ENCODE measurements around the gene FLVCR2.

FLVCR2 gene

DNA sequence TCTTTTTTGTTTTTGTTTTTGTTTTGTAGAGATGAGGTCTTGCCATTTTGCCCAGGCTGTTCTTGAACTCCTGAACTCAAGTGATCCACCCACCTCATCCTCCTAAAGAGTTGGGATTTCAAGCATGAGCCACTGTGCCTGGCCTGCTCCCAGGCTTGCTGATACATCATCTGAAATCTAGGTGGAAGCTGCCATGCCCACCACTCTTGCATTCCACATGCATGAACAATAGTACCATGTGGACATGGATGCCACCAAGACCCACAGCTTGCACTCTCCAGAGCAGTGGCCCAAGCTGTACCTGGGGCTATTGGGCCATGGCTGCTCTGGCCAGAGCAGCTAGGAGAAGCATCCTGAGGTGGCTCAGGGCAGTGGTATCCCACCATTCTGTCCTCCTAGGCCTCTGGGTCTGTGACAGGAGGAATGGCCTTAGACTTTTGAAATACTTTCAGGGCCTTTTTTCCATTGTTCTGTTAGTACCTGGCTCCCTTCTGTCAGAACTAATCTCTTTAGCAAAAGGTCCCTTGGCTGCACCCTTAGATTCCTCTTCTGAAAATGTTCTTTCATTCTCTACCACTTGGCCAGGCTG is 13.7 kb downstream of the FLVCR2 start:
- TF ChIP-seq, protein P1, sequence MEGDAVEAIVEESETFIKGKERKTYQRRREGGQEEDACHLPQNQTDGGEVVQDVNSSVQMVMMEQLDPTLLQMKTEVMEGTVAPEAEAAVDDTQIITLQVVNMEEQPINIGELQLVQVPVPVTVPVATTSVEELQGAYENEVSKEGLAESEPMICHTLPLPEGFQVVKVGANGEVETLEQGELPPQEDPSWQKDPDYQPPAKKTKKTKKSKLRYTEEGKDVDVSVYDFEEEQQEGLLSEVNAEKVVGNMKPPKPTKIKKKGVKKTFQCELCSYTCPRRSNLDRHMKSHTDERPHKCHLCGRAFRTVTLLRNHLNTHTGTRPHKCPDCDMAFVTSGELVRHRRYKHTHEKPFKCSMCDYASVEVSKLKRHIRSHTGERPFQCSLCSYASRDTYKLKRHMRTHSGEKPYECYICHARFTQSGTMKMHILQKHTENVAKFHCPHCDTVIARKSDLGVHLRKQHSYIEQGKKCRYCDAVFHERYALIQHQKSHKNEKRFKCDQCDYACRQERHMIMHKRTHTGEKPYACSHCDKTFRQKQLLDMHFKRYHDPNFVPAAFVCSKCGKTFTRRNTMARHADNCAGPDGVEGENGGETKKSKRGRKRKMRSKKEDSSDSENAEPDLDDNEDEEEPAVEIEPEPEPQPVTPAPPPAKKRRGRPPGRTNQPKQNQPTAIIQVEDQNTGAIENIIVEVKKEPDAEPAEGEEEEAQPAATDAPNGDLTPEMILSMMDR (IDR thresholded peaks at IDR 0.05): no peak

DNA sequence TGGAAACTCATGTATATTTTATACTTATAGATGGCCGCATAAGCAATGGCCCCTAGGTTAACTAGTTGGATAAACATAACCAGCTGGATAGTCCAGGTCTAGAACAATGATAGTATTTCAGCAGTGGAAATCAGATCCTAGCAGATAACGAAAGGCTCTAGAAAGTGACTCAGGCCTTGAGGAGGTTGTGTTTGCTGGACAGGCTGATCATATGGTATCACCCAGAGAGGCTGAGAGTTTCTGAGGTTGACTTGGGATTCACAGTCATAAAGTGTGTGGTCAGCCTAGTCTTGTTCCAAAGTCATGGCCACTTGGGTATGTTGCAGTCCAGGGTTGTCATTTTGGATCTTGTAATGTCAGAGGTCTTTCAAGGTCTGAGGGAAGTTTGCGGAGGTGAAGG is 16.8 kb downstream of the FLVCR2 start:
- TF ChIP-seq, protein P1 (IDR thresholded peaks at IDR 0.05): no peak

DNA sequence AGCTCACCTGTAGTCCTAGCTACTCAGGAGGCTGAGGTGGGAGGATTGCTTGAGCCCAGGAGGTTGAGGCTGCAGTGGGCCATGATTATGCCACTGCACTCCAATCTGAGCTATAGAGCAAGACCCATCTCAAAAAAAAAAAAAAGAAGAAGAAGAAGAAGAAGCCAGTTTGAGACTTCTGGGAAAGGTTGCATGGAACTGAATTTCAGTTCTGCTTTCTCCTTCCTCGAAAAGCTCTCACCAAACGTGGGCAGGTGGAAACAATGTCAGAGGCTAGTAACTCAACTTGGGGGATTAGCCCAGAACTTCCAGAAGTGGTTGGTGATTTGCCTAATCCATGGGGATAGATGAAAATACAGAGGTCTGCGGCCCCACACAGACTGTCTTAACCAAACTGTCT is 18.7 kb downstream of the FLVCR2 start:
- TF ChIP-seq, protein P1 (IDR thresholded peaks at IDR 0.05): no peak

DNA sequence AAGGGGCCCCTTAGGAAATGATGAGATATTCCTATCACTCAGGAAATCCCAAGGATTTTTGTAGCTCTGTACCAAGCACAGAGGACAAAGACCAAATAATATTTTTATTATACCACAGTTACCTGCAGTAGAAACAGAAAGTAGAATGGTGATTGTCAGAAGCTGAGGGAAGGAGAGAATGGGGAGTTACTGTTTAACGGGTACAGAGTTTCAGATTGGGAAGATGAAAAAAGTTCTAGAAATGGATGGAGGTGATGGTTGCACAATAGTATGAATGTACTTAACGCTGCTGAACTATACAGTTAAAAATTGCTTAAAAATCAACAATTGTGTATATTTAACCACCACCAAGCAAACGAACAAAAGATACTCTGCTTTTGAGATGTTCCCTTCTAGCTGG is 24.1 kb downstream of the FLVCR2 start:
- TF ChIP-seq, protein P1 (IDR thresholded peaks at IDR 0.05): no peak

DNA sequence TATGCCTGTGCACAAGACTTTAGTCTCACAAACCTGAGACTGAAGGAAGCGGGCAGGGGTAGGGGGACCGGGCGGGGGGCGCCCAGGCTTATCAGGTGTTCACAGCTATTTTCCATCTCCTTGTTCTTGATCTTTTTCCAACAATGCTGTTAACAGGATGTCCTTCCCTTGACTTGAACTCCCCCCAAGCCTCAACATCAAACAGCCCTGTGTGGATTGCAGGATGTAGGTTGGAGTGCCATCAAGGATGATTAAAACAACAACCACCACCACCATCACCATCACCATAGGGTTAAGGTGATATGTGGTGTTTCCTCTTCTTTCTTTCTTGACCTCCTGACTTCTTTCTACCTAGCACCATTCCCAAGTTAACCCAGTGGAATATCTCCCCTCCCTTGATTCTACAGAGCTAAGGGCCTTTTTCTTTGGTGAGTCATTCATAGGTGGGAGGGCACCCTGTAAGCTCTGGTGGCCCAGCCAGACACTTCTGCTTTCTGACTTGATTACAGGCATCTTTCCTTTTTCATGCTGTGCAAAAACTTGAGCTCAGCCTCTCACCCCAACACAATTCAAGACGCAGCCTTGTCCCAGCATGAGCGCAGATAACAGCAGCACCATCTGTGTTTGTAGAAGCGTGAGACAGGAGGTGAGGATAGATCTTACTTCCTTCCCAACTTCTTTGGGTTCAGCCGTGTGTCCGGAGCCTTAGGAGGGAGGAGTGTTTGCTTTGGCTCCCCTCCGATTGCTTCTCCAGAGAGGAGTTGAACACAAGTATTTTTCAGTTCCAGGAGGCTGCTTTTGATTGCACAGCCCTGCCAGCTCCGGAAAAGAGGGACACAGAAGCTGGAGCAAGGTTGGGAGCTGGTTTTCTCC is 26.8 kb downstream of the FLVCR2 start:
- TF ChIP-seq, protein P1 (IDR thresholded peaks at IDR 0.05): no peak

DNA sequence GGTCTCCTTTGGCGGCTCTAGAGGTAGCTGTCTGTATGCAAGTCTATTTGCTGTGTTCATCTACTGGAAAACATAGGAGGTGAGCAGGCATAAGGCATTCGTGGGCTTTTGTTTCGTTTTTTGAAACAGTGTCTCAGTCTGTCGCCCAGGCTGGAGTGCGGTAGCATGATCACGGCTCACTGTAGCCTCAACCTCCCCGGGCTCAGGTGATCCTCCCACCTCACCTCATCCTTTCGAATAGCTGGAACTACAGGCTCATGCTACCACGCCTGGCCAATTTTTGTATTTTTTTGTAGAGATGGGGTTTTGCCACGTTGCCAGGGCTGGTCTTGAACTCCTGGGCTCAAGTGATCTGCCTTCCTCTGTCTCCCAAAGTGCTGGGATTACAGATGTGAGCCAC is 27.5 kb downstream of the FLVCR2 start:
- TF ChIP-seq, protein P1 (IDR thresholded peaks at IDR 0.05): no peak

DNA sequence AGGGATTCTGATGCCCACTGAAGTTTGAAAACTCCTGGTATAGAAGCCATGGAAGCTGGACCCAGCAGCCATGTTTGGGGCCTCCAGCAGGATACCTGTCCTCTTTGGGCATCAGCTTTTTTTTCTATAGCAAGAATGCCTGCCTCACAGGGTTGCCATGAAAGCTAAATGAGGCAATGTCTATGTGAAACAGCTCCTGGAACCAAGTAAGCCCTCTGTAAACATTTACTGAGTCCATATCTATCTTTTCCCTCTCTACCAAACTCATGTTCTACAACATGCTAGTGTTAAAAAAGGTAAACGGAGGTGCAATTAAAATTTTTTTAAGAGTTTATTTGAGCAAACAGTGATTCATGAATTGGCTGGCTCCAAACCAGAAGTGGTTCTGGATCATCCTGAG is 28.6 kb downstream of the FLVCR2 start:
- TF ChIP-seq, protein P1 (IDR thresholded peaks at IDR 0.05): no peak

All from LNCAP (cell line).